Activated CD4-positive, alpha-beta T cell treated with anti-CD3 and anti-CD28 coated beads, Interleukin-2, Interleukin-6, amounts not matched to agents 100 ng/mL and 50 ng/mL, durations not matched to agents 16 hours and 8 hours (primary cell): ENCODE measurements around the gene MRM1.
A peak's percentile ranks its signal among the peaks of the same experiment; 100 is the strongest.

Experiments
- DNase-seq: peaks from one replicate; pipeline ENCODE4 v3.0.0-alpha.2; 2020

The MRM1 gene

GRCh38 chr17:36601303-36602029 is at the start of gene MRM1:
Gene MRM1, plus strand, starts transcription at chr17:36601583. Its CDS starts 228 bp downstream, at chr17:36601811.
- peak; percentile 95 for DNase-seq

- no peak for DNase-seq
Measured at GRCh38 chr17:36553459-36553858, 47.9 kb upstream of the MRM1 start.

- no peak for DNase-seq
Measured at GRCh38 chr17:36566081-36566480, 35.3 kb upstream of the MRM1 start.

- DNase-seq: no peak
Measured at GRCh38 chr17:36575028-36575427, 26.4 kb upstream of the MRM1 start.

GRCh38 chr17:36576793-36577192 is 24.6 kb upstream of the MRM1 start:
- no peak for DNase-seq

GRCh38 chr17:36578671-36579070 is 22.7 kb upstream of the MRM1 start:
- no peak for DNase-seq

GRCh38 chr17:36583787-36584186 is 17.6 kb upstream of the MRM1 start:
- no peak for DNase-seq

- DNase-seq: no peak
Measured at GRCh38 chr17:36586138-36586537, 15.2 kb upstream of the MRM1 start.

- DNase-seq: peak; percentile 33
Measured at GRCh38 chr17:36590082-36590481, 11.3 kb upstream of the MRM1 start.

GRCh38 chr17:36591434-36592315 is 9.7 kb upstream of the MRM1 start, which contains the start of gene DHRS11:
Gene DHRS11, plus strand, starts transcription at chr17:36591879. Its CDS starts 131 bp downstream, at chr17:36592010.
- peak; percentile 91 for DNase-seq

GRCh38 chr17:36592316-36592715 is 9.1 kb upstream of the MRM1 start:
- DNase-seq: peak; percentile 26

GRCh38 chr17:36592716-36593321 is 8.6 kb upstream of the MRM1 start:
- DNase-seq: no peak

- no peak for DNase-seq
Measured at GRCh38 chr17:36593656-36594316, 7.6 kb upstream of the MRM1 start.

GRCh38 chr17:36594626-36595401 is 6.6 kb upstream of the MRM1 start:
- DNase-seq: no peak

- no peak for DNase-seq
Measured at GRCh38 chr17:36597226-36597625, 4.2 kb upstream of the MRM1 start.

- DNase-seq: no peak
Measured at GRCh38 chr17:36597866-36598777, 3.3 kb upstream of the MRM1 start.

GRCh38 chr17:36598951-36599401 is 2.4 kb upstream of the MRM1 start:
- DNase-seq: no peak

GRCh38 chr17:36599546-36600250 is 1.7 kb upstream of the MRM1 start:
- DNase-seq: no peak

GRCh38 chr17:36600465-36600864 is 918 bp upstream of the MRM1 start:
- DNase-seq: no peak

GRCh38 chr17:36600936-36601302 is 464 bp upstream of the MRM1 start:
- no peak for DNase-seq
